ENCODE data around the gene PDPR. TPM values are rescaled to one million over a fixed set of nuclear protein-coding genes. Genes with fewer than 3 reads are reported as not detected.
"Not testable (repeated sequence)": the region's sequence is repeated elsewhere in the genome, so short reads cannot be mapped to it uniquely, and the experiment has no call there.

PDPR gene
- total RNA-seq (2021; ENCODE audit: unreplicated experiment), result 28.5 TPM
- polyA plus RNA-seq (2012), result 19.3 and 19.4 TPM in 2 replicates
- Bru-seq, nascent RNA, result percentile 73 among the genes with signal in this experiment
- percentile 91 among the genes with signal in this experiment for BruChase-seq, experiment 1, labeled RNA remaining after a 6-hour chase
- BruChase-seq, experiment 2, labeled RNA remaining after a 2-hour chase, result percentile 85 among the genes with signal in this experiment
- long read RNA-seq, partial matches to known transcripts, result 1 of 25 reads
- long read RNA-seq, other reads (novel, unspliced or antisense), result 24 of 25 reads

- CTCF ChIA-PET, result not testable (repeated sequence)
- peak within 1 kb of the TSS; percentile 60 for H3K27ac ChIP-seq (ENCODE audit: low read depth, low read length)
Observed at GRCh38 chr16:70113982-70114826, at the start of gene PDPR. Gene PDPR, plus strand, starts transcription at chr16:70114332. Its CDS starts 6,161 bp downstream, at chr16:70120493.

GRCh38 chr16:70064841-70065370 lies 49.2 kb upstream of the PDPR start:
- POLR2A ChIA-PET; H3K9me2 ChIP-seq (ENCODE audit: insufficient read depth); H3K4me1 ChIP-seq (ENCODE audit: control insufficient read depth in 1 of 2, insufficient read depth in 2 of 2, low read length in 2 of 2); H3K27me3 ChIP-seq (ENCODE audit: insufficient read depth, low read length); H4K20me1 ChIP-seq (ENCODE audit: insufficient read depth); RAD21 ChIA-PET (ENCODE audit: low non-redundant PET in 1 of 2, low total read pairs in 2 of 2, uncharacterized antibody in 2 of 2, unreplicated experiment in 2 of 2); H3K9me3 ChIP-seq (ENCODE audit: control insufficient read depth in 1 of 2, insufficient read depth in 1 of 2, low read depth in 1 of 2, low read length in 2 of 2); BruUV-seq (replicated peaks); intact Hi-C loops (cut with micrococcal nuclease); DNase-seq (ENCODE audit: low read depth, low spot score); H3K36me3 ChIP-seq (ENCODE audit: control insufficient read depth in 1 of 2, insufficient read depth in 2 of 2, low read length in 2 of 2); CTCF ChIA-PET; H2AFZ ChIP-seq (ENCODE audit: low read depth, low read length, poor library complexity, severe bottlenecking): not testable (repeated sequence)
- Histone ChIP-seq H3K9ac (ENCODE audit: low read length) (peak overlapping the region; percentile 68), H3K27ac (ENCODE audit: low read depth, low read length) (peak overlapping the region; percentile 60; the same call in 1 of the 2 replicates), H3K79me2 (ENCODE audit: insufficient read depth, low read length) (peaks cover 17% of the 10 kb centered on the region), H3K4me2 (ENCODE audit: low read length) (peak overlapping the region; percentile 75), H3K4me3 (replicated peaks in 1 of 2; ENCODE audit: low read depth in 1 of 2, low read length in 2 of 2) (peak overlapping the region; percentile 62 to 64)
- peak; percentile 20 for ATAC-seq

More at GRCh38 chr16:70113982-70114826, at the start of gene PDPR:
- DNase-seq (ENCODE audit: low read depth, low spot score), result peak; percentile 70
- intact Hi-C loops (cut with micrococcal nuclease); H3K4me1 ChIP-seq (ENCODE audit: control insufficient read depth in 1 of 2, insufficient read depth in 2 of 2, low read length in 2 of 2); H3K9me2 ChIP-seq (ENCODE audit: insufficient read depth); H4K20me1 ChIP-seq (ENCODE audit: insufficient read depth); H3K9me3 ChIP-seq (ENCODE audit: control insufficient read depth in 1 of 2, insufficient read depth in 1 of 2, low read depth in 1 of 2, low read length in 2 of 2); RAD21 ChIA-PET (ENCODE audit: low non-redundant PET in 1 of 2, low total read pairs in 2 of 2, uncharacterized antibody in 2 of 2, unreplicated experiment in 2 of 2); H3K27me3 ChIP-seq (ENCODE audit: insufficient read depth, low read length); H3K36me3 ChIP-seq (ENCODE audit: control insufficient read depth in 1 of 2, insufficient read depth in 2 of 2, low read length in 2 of 2); H3K79me2 ChIP-seq (ENCODE audit: insufficient read depth, low read length); POLR2A ChIA-PET; H2AFZ ChIP-seq (ENCODE audit: low read depth, low read length, poor library complexity, severe bottlenecking): not testable (repeated sequence)
- Histone ChIP-seq H3K4me2 (ENCODE audit: low read length) (peak within 1 kb of the TSS; percentile 83), H3K4me3 (replicated peaks in 1 of 2; ENCODE audit: low read depth in 1 of 2, low read length in 2 of 2) (peak within 1 kb of the TSS; percentile 72 to 80), H3K9ac (ENCODE audit: low read length) (peak within 1 kb of the TSS; percentile 75)
- TF ChIP-seq, protein P1, sequence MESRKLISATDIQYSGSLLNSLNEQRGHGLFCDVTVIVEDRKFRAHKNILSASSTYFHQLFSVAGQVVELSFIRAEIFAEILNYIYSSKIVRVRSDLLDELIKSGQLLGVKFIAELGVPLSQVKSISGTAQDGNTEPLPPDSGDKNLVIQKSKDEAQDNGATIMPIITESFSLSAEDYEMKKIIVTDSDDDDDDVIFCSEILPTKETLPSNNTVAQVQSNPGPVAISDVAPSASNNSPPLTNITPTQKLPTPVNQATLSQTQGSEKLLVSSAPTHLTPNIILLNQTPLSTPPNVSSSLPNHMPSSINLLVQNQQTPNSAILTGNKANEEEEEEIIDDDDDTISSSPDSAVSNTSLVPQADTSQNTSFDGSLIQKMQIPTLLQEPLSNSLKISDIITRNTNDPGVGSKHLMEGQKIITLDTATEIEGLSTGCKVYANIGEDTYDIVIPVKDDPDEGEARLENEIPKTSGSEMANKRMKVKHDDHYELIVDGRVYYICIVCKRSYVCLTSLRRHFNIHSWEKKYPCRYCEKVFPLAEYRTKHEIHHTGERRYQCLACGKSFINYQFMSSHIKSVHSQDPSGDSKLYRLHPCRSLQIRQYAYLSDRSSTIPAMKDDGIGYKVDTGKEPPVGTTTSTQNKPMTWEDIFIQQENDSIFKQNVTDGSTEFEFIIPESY (IDR thresholded peaks at IDR 0.05; ENCODE audit: extremely low read depth, insufficient replicate concordance, low read length), result peak; percentile 37
- TF ChIP-seq MAX (IDR thresholded peaks at IDR 0.05) (peak; percentile 88), POLR2AphosphoS5 (IDR thresholded peaks at IDR 0.05; ENCODE audit: low read depth, low read length) (0 out of 2 replicates have a peak, but pooled peaks have one; percentile 27), EGR1 (IDR thresholded peaks at IDR 0.05; ENCODE audit: low read depth) (peak; percentile 81)
- BruUV-seq (replicated peaks), result TSS peak; percentile 63
- peak; percentile 97 for ATAC-seq

Measured in HCT116 (cell line).